AML-193 (cell line): Measurements from ENCODE around the gene FADS1.

ENCODE experiments used
- DNase-seq, 2 experiments: peaks; one replicate each; lab custom pipeline; 2025; lab: John Stamatoyannopoulos, UW

FADS1 gene

GRCh38 chr11:61760946-61761345 lies 55.9 kb downstream of the FADS1 start:
- DNase-seq, result no peak

GRCh38 chr11:61757213-61757862 lies 59.5 kb downstream of the FADS1 start:
- no peak for DNase-seq

GRCh38 chr11:61756452-61757212 lies 60.2 kb downstream of the FADS1 start:
- DNase-seq, result no peak

GRCh38 chr11:61756147-61756451 lies 60.7 kb downstream of the FADS1 start:
- no peak for DNase-seq

DNA sequence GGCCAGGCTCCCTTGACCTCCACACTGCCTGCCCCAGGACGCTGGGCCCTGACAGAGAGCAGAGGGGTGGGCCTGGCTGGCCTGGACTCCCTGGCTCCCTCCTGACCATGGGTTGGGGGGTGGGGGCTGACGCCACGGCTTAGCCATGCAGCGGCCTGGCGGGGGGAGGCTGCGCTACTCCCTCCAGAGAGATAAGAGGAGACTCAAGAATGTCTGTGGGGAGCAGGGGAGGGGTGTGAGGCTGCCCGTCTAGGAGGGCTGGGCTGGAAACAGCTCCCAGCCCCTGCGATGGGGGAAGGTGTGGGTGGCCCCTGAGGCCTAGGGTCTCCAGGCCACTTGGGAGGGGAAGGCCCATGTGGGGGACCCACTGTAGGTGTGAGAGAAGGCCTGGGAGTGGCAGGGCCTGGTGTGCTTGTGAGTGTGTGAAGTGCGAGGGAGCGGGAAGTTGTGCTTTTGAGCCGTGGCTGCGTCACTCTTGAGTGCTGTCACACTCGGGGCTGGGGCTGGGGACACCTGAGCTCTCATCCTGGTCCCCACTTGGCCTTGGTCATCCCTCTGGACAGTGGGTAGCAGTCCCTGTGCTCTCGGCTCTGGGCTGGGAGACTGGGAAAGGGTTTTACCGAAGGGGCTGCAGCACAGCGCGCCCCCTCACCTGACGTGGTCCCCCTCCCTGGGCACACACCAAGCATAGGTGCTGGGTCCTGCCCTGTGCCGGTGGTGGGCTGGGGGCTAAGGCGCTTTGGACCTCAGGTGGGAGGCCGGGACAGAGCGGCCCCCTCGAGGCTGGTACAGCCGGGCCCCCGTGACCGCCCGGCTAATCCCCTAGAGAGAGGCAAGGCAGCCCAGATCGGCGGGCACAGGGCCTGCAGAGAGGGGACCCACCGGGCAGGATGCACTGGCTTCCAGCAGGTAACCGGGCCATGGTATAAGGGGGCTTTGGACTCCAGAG lies 62.0 kb downstream of the FADS1 start:
- DNase-seq, result no peak

- DNase-seq, result no peak
Observed at GRCh38 chr11:61753672-61754071, 63.1 kb downstream of the FADS1 start.

DNA sequence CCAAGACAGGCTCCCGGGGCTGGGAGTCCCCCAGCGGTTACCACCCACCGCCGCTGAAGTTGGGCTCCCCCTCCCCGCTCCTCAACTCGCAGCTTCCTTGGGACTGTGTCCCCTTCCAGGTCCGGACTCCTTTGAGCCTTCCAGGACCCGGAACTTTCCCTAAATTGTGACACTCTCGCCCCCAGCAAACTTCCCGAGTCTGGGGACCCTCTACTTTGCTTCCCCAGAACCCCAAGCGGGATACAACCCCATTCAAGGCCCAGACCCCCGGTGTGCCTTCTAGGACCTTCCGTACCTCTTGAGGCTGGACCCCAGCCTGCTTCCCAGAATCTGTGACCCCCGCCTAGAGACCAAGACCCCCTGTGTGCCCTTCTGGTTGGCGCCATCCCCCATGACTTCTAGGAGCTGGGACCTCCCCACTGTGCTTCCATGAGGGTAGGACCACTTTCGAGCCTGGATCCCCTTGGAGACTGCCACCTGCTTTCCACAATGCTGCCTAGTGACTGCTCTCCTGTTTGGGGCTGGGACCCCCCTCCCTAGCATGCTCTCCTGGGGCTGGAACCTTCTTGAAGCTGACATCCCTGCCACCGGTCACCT lies 63.8 kb downstream of the FADS1 start:
- no peak for DNase-seq

- DNase-seq, result peak; percentile 10 to 21
Observed at GRCh38 chr11:61752117-61752924, 64.5 kb downstream of the FADS1 start, which contains the start of gene MYRF. Gene MYRF, plus strand, starts transcription at chr11:61752636. Its CDS starts 109 bp downstream, at chr11:61752745.

DNA sequence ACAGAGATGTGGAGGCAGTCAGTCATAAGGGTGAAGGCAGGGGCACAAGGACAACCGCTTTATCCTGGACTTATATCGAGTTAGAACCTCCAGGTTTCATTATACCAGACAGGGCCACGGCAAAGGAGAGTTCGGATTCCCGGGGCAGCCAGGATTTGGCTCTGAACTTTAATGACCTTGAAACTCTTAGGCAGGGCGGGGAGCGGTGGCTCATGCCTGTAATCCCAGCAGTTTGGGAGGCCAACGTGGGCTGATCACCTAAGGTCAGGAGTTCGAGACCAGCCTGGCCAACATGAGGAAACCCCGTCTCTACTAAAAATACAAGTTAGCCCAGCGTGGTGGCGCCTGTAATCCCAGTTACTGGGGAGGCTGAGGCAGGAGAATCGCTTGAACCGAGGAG lies 65.4 kb downstream of the FADS1 start:
- DNase-seq, result no peak

DNA sequence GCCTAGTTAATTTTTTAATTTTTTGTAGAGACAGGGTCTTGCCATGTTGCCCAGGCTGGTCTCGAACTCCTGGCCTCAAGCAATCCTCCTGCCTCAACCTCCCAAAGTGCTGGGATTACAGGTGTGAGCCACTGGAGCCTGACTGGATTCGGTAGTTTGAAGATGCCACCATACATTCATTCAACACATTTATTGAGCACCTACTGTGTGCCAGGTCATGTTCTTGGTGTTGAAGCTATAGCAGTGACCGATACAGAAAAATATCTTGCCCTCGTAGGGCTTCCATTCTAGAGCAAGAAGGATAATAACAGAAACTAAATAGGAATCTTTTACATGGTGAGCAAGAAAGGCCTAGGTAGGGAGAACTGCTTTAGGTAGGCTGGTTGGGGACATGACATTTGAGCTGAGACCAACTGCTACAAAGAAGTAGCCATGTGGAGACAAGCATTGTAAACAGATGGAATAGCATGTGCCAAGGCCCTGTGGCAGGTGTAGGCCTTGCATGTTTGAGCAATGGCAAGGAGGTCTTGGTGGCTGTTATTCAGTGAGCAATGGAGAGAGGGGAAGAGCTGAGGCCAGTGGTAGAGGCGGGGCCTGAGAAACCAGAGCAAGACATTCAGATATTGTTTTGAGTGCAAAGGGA lies 66.1 kb downstream of the FADS1 start:
- no peak for DNase-seq
